Kidney epithelial cell (primary cell): ENCODE measurements around the gene MRPL20. TPM values are rescaled to one million over a fixed set of nuclear protein-coding genes. Genes with fewer than 3 reads are reported as not detected.

ENCODE experiments used
- DNase-seq: peaks from one replicate; pipeline ENCODE4 v3.0.0-alpha.2; 2010; ENCODE audit warnings: low read depth
- H3K27me3 ChIP-seq: 2 replicates; pipeline ENCODE4 v1.6.0; 2011; ENCODE audit warnings: low read length; ENCODE audit not compliant: control insufficient read depth, insufficient read depth
- H3K36me3 ChIP-seq: 2 replicates; pipeline ENCODE4 v1.5.1; 2011; ENCODE audit warnings: low read length; ENCODE audit not compliant: control insufficient read depth, insufficient read depth
- H3K4me3 ChIP-seq: 2 replicates; pipeline ENCODE4 v1.5.1; 2011; ENCODE audit warnings: low read depth, mild to moderate bottlenecking, control low read depth, low read length
- CTCF ChIP-seq: IDR thresholded peaks from 2 replicates; pipeline ENCODE4 v1.5.1; 2011; ENCODE audit warnings: mild to moderate bottlenecking, moderate library complexity, low read length, control low read depth, inconsistent platforms; ENCODE audit not compliant: insufficient read depth, poor library complexity, severe bottlenecking
- total RNA-seq: library from RNA; depleted of rRNA; stranded (reverse); fragments of >200 nt; gene quantifications from 2 replicates; pipeline ENCODE4 v1.2.3, GENCODE V29; 2015

MRPL20 gene
- total RNA-seq, 1 donor from 2014 or later = 159 TPM

GRCh38 chr1:1426496-1427105, 19.5 kb upstream of the MRPL20 start:
- DNase-seq = no peak
- TF ChIP-seq CTCF = no peak
- Histone ChIP-seq H3K4me3 (no peak overlapping the region), H3K36me3 (no peaks in the 10 kb centered on the region), H3K27me3 (peaks cover 4% of the 10 kb centered on the region)

- DNase-seq = no peak
- H3K4me3 ChIP-seq = no peak overlapping the region
Observed at GRCh38 chr1:1425753-1426495, 18.8 kb upstream of the MRPL20 start.

GRCh38 chr1:1425426-1425752, 18.3 kb upstream of the MRPL20 start:
- no peak overlapping the region for H3K4me3 ChIP-seq
- peaks cover 4% of the 10 kb centered on the region for H3K27me3 ChIP-seq
- DNase-seq = no peak
- no peak for TF ChIP-seq CTCF
- no peaks in the 10 kb centered on the region for H3K36me3 ChIP-seq

More at GRCh38 chr1:1425753-1426495, 18.8 kb upstream of the MRPL20 start:
- no peak for TF ChIP-seq CTCF
- Histone ChIP-seq H3K36me3 (no peaks in the 10 kb centered on the region), H3K27me3 (peaks cover 4% of the 10 kb centered on the region)

- no peaks in the 10 kb centered on the region for H3K36me3 ChIP-seq
- TF ChIP-seq CTCF = no peak
- DNase-seq = no peak
- H3K27me3 ChIP-seq = peaks cover 5% of the 10 kb centered on the region
- no peak overlapping the region for H3K4me3 ChIP-seq
Observed at GRCh38 chr1:1424707-1425106, 17.6 kb upstream of the MRPL20 start.

GRCh38 chr1:1423245-1423597, 16.1 kb upstream of the MRPL20 start:
- Histone ChIP-seq H3K27me3 (peaks cover 6% of the 10 kb centered on the region), H3K36me3 (no peaks in the 10 kb centered on the region), H3K4me3 (no peak overlapping the region)
- no peak for DNase-seq
- no peak for TF ChIP-seq CTCF

GRCh38 chr1:1422465-1423244, 15.6 kb upstream of the MRPL20 start:
- no peak overlapping the region for H3K4me3 ChIP-seq
- peaks cover 6% of the 10 kb centered on the region for H3K27me3 ChIP-seq
- no peaks in the 10 kb centered on the region for H3K36me3 ChIP-seq
- no peak for DNase-seq
- no peak for TF ChIP-seq CTCF
